ENCODE data around the gene SAMHD1. TPM values are rescaled to one million over a fixed set of nuclear protein-coding genes. Genes with fewer than 3 reads are reported as not detected.
A peak's percentile ranks its signal among the peaks of the same experiment; 100 is the strongest.

Gene SAMHD1
- total and polyA plus RNA-seq, 2 of the 13 experiments (the other 11 are each of a cell fraction or from before 2014, with no cell fraction given) = 16.9 to 43.5 TPM

GRCh38 chr20:36886859-36887751 lies 64.4 kb downstream of the SAMHD1 start (continued):
- TF ChIP-seq, protein P1, sequence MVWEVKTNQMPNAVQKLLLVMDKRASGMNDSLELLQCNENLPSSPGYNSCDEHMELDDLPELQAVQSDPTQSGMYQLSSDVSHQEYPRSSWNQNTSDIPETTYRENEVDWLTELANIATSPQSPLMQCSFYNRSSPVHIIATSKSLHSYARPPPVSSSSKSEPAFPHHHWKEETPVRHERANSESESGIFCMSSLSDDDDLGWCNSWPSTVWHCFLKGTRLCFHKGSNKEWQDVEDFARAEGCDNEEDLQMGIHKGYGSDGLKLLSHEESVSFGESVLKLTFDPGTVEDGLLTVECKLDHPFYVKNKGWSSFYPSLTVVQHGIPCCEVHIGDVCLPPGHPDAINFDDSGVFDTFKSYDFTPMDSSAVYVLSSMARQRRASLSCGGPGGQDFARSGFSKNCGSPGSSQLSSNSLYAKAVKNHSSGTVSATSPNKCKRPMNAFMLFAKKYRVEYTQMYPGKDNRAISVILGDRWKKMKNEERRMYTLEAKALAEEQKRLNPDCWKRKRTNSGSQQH (CRISPR knock-in tag; IDR thresholded peaks at IDR 0.05; ENCODE audit: low read depth) = peak; percentile 23; the same call in 1 of the 2 replicates
- no peak for TF ChIP-seq GPN1 (CRISPR knock-in tag; IDR thresholded peaks at IDR 0.05; ENCODE audit: borderline replicate concordance)
- TF ChIP-seq JDP2 (CRISPR knock-in tag; IDR thresholded peaks at IDR 0.05; ENCODE audit: borderline replicate concordance) = no peak
- TF ChIP-seq SIX4 (CRISPR knock-in tag; IDR thresholded peaks at IDR 0.05) = peak; percentile 88
- peak; percentile 76 for TF ChIP-seq YY1 (IDR thresholded peaks at IDR 0.05; ENCODE audit: insufficient read depth, insufficient replicate concordance, low read depth, low read length)
- TF ChIP-seq, protein P2, sequence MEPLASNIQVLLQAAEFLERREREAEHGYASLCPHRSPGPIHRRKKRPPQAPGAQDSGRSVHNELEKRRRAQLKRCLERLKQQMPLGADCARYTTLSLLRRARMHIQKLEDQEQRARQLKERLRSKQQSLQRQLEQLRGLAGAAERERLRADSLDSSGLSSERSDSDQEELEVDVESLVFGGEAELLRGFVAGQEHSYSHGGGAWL (CRISPR knock-in tag; IDR thresholded peaks at IDR 0.05) = no peak
- no peak for TF ChIP-seq HNF4A (CRISPR knock-in tag; IDR thresholded peaks at IDR 0.05)
- TF ChIP-seq ZNF136 (CRISPR knock-in tag; IDR thresholded peaks at IDR 0.05; ENCODE audit: low read depth) = no peak
- no peak for TF ChIP-seq SRSF9 (IDR thresholded peaks at IDR 0.05; ENCODE audit: borderline replicate concordance, insufficient read depth, low read depth, low read length, poor library complexity, severe bottlenecking)
- peak; percentile 99 for TF ChIP-seq RAD21 (CRISPR knock-in tag; IDR thresholded peaks at IDR 0.05)
- TF ChIP-seq JARID2 (CRISPR knock-in tag; IDR thresholded peaks at IDR 0.05; ENCODE audit: insufficient replicate concordance) = no peak
- no peak for TF ChIP-seq ZNF275 (CRISPR knock-in tag; IDR thresholded peaks at IDR 0.05; ENCODE audit: borderline replicate concordance)
- peak; percentile 83; the same call in 1 of the 2 replicates for TF ChIP-seq TSC22D2 (CRISPR knock-in tag; IDR thresholded peaks at IDR 0.05; ENCODE audit: borderline replicate concordance)
- TF ChIP-seq ZNF792 (CRISPR knock-in tag; IDR thresholded peaks at IDR 0.05) = no peak
- no peak for TF ChIP-seq DPF2 (CRISPR knock-in tag; IDR thresholded peaks at IDR 0.05; ENCODE audit: borderline replicate concordance, low read depth)
- TF ChIP-seq, protein P3, sequence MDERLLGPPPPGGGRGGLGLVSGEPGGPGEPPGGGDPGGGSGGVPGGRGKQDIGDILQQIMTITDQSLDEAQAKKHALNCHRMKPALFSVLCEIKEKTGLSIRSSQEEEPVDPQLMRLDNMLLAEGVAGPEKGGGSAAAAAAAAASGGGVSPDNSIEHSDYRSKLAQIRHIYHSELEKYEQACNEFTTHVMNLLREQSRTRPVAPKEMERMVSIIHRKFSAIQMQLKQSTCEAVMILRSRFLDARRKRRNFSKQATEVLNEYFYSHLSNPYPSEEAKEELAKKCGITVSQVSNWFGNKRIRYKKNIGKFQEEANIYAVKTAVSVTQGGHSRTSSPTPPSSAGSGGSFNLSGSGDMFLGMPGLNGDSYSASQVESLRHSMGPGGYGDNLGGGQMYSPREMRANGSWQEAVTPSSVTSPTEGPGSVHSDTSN (CRISPR knock-in tag; IDR thresholded peaks at IDR 0.05) = no peak
- no peak for TF ChIP-seq CBX2 (IDR thresholded peaks at IDR 0.05; ENCODE audit: low read depth, low read length)
- TF ChIP-seq CBX2 (CRISPR knock-in tag; IDR thresholded peaks at IDR 0.05; ENCODE audit: low read depth) = no peak
- no peak for TF ChIP-seq SATB2 (CRISPR knock-in tag; IDR thresholded peaks at IDR 0.05)
- no peak for TF ChIP-seq ZNF883 (CRISPR knock-in tag; IDR thresholded peaks at IDR 0.05; ENCODE audit: not compliant biosample characterization)
- TF ChIP-seq, protein P4, sequence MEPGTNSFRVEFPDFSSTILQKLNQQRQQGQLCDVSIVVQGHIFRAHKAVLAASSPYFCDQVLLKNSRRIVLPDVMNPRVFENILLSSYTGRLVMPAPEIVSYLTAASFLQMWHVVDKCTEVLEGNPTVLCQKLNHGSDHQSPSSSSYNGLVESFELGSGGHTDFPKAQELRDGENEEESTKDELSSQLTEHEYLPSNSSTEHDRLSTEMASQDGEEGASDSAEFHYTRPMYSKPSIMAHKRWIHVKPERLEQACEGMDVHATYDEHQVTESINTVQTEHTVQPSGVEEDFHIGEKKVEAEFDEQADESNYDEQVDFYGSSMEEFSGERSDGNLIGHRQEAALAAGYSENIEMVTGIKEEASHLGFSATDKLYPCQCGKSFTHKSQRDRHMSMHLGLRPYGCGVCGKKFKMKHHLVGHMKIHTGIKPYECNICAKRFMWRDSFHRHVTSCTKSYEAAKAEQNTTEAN (CRISPR knock-in tag; conservative IDR thresholded peaks at IDR 0.05) = no peak
- no peak for TF ChIP-seq CC2D1A (CRISPR knock-in tag; IDR thresholded peaks at IDR 0.05)
- TF ChIP-seq ZNF670 (CRISPR knock-in tag; IDR thresholded peaks at IDR 0.05; ENCODE audit: borderline replicate concordance) = no peak
- no peak for TF ChIP-seq PRMT3 (CRISPR knock-in tag; IDR thresholded peaks at IDR 0.05; ENCODE audit: borderline replicate concordance, low read depth)
